Ishikawa (cell line): ENCODE results near the gene LPCAT1.

ENCODE experiments used
- CEBPB ChIP-seq: IDR thresholded peaks from 2 replicates; pipeline ENCODE4 v1.6.1; 2012
- CREB1 ChIP-seq: IDR thresholded peaks from 2 replicates; pipeline ENCODE4 v1.6.1; 2012; ENCODE audit warnings: low read depth
- EGR1 ChIP-seq: IDR thresholded peaks from 2 replicates; pipeline ENCODE4 v1.6.1; 2012
- EP300 ChIP-seq: IDR thresholded peaks from 2 replicates; pipeline ENCODE4 v1.6.1; 2012; ENCODE audit warnings: borderline replicate concordance
- FOXM1 ChIP-seq: IDR thresholded peaks from 2 replicates; pipeline ENCODE4 v1.6.1; 2012; ENCODE audit warnings: low read depth, borderline replicate concordance
- MAX ChIP-seq: IDR thresholded peaks from 2 replicates; pipeline ENCODE4 v1.6.1; 2012
- NFIC ChIP-seq: IDR thresholded peaks from 2 replicates; pipeline ENCODE4 v1.6.1; 2012
- RAD21 ChIP-seq: IDR thresholded peaks from 2 replicates; pipeline ENCODE4 v1.6.1; 2012; ENCODE audit warnings: low read depth
- REST ChIP-seq: IDR thresholded peaks from 2 replicates; pipeline ENCODE4 v1.6.1; 2012; ENCODE audit warnings: low read depth, mild to moderate bottlenecking
- TAF1 ChIP-seq: IDR thresholded peaks from 2 replicates; pipeline ENCODE4 v1.6.1; 2012; ENCODE audit warnings: low read depth, mild to moderate bottlenecking
- TCF12 ChIP-seq: IDR thresholded peaks from 2 replicates; pipeline ENCODE4 v1.6.1; 2012; ENCODE audit warnings: low read depth
- TEAD4 ChIP-seq: IDR thresholded peaks from 2 replicates; pipeline ENCODE4 v1.6.1; 2012
- YY1 ChIP-seq: IDR thresholded peaks from 2 replicates; pipeline ENCODE4 v1.6.1; 2012; ENCODE audit warnings: low read depth
- ZBTB7A ChIP-seq: IDR thresholded peaks from 2 replicates; pipeline ENCODE4 v1.6.1; 2012; ENCODE audit warnings: low read depth
- TF ChIP-seq, protein P1 (sequence below): IDR thresholded peaks from 2 replicates; pipeline ENCODE4 v1.6.1; 2012

The LPCAT1 gene

DNA sequence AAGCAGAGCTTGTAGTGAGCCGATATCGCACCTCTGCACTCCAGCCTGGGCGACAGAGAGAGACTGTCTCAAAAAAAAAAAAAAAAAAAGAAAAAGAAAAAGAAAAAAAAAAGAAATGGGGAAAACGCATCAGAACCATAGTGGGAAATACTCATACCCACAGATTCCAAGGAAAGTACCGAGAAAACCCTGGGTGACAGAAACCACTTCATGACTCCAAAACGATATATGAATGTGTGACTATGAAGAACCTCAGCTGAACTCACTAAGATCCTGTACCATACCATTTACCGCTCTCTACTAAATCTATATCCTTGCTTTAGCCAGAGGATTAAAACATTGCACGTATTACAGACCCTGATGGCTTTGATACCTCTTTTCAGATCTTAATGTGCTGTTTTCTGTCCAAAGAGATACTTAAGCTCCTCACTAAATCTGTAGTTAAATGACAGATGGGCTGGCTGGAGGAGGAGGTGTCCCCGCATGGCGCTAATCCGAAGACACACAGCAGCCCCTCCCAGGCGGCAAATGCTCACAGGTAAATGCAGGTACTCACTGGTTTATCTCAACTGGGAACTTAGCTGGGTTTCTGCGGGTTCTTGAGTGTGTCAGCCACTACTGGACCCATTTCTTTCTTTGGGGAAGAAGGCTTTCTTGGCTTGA lies 2.8 kb downstream of the LPCAT1 start:
- TF ChIP-seq REST: no peak
- TF ChIP-seq TCF12: no peak
- TF ChIP-seq CREB1: no peak
- TF ChIP-seq EP300: no peak
- TF ChIP-seq NFIC: no peak
- TF ChIP-seq CEBPB: no peak
- TF ChIP-seq YY1: no peak
- no peak for TF ChIP-seq ZBTB7A
- TF ChIP-seq FOXM1: no peak
- TF ChIP-seq TAF1: no peak
- no peak for TF ChIP-seq EGR1
- no peak for TF ChIP-seq RAD21
- TF ChIP-seq, protein P1, sequence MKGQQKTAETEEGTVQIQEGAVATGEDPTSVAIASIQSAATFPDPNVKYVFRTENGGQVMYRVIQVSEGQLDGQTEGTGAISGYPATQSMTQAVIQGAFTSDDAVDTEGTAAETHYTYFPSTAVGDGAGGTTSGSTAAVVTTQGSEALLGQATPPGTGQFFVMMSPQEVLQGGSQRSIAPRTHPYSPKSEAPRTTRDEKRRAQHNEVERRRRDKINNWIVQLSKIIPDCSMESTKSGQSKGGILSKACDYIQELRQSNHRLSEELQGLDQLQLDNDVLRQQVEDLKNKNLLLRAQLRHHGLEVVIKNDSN: no peak
- TF ChIP-seq MAX: no peak
- TF ChIP-seq TEAD4: no peak

- no peak for TF ChIP-seq REST
- TF ChIP-seq EP300: no peak
- TF ChIP-seq TCF12: no peak
- no peak for TF ChIP-seq CEBPB
- no peak for TF ChIP-seq RAD21
- no peak for TF ChIP-seq TAF1
- TF ChIP-seq TEAD4: no peak
- TF ChIP-seq YY1: no peak
- no peak for TF ChIP-seq CREB1
- TF ChIP-seq ZBTB7A: no peak
- no peak for TF ChIP-seq EGR1
- no peak for TF ChIP-seq NFIC
These were observed 4.0 kb downstream of the LPCAT1 start for GRCh38 chr5:1519631-1520210.

DNA sequence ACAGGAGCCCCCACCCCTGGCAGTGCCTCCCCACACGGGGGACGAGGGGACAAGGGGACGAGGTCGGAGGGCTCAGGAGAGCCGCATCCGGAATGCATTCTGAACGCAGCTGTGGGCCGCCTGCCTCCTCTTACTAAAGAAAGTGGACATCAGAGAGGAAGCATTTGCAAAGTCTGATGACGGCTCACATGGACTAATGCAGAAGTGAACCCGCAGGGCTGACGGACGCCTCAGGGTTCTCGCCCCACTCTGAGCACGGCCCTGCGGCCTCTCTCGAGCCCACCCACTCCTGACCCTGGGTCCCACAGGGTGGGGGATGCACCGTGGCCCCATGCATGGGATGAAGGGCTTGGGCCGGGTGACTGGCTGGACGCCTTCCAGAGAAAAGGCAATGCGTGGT lies 5.9 kb downstream of the LPCAT1 start:
- no peak for TF ChIP-seq TAF1
- TF ChIP-seq NFIC: no peak
- no peak for TF ChIP-seq MAX
- TF ChIP-seq TCF12: no peak
- TF ChIP-seq FOXM1: no peak
- no peak for TF ChIP-seq YY1
- no peak for TF ChIP-seq EP300
- TF ChIP-seq TEAD4: no peak
- TF ChIP-seq CREB1: no peak
- no peak for TF ChIP-seq ZBTB7A
- no peak for TF ChIP-seq REST
- no peak for TF ChIP-seq EGR1
- TF ChIP-seq CEBPB: no peak
- no peak for TF ChIP-seq RAD21
- TF ChIP-seq, protein P1: no peak
